H9 (cell line): ENCODE measurements around the gene ATP13A1. TPM values are rescaled to one million over a fixed set of nuclear protein-coding genes. Genes with fewer than 3 reads are reported as not detected.

Source experiments
- DNase-seq: peaks from one replicate; pipeline ENCODE4 v3.0.0-alpha.2; 2017
- H2AFZ ChIP-seq: one replicate; pipeline ENCODE4 v1.6.1; 2013; ENCODE audit warnings: mild to moderate bottlenecking, low read length, control low read depth, moderate library complexity
- H2AK5ac ChIP-seq: 2 replicates; pipeline ENCODE4 v1.6.1; 2013; ENCODE audit warnings: low read length, control low read depth, mixed read lengths; ENCODE audit not compliant: insufficient read length
- H2BK120ac ChIP-seq: one replicate; pipeline ENCODE4 v1.6.1; 2013; ENCODE audit warnings: low read depth, mild to moderate bottlenecking, low read length, control low read depth, inconsistent platforms; ENCODE audit not compliant: poor library complexity, severe bottlenecking
- H2BK12ac ChIP-seq: 2 replicates; pipeline ENCODE4 v1.6.1; 2013; ENCODE audit warnings: low read length, control low read depth, mixed read lengths, low read depth; ENCODE audit not compliant: insufficient read length
- H2BK15ac ChIP-seq: 2 replicates; pipeline ENCODE4 v1.6.1; 2013; ENCODE audit warnings: low read depth, low read length, control low read depth
- H2BK20ac ChIP-seq: one replicate; pipeline ENCODE4 v1.6.1; 2013; ENCODE audit warnings: low read depth, mild to moderate bottlenecking, low read length, control low read depth, inconsistent platforms; ENCODE audit not compliant: poor library complexity, severe bottlenecking
- H2BK5ac ChIP-seq: 2 replicates; pipeline ENCODE4 v1.6.1; 2013; ENCODE audit warnings: low read length, control low read depth, mixed read lengths; ENCODE audit not compliant: insufficient read length
- H3K14ac ChIP-seq: 2 replicates; pipeline ENCODE4 v1.6.1; 2013; ENCODE audit warnings: low read length, control low read depth; ENCODE audit not compliant: insufficient read depth
- H3K18ac ChIP-seq: 2 replicates; pipeline ENCODE4 v1.6.1; 2013; ENCODE audit warnings: low read depth, mild to moderate bottlenecking, mixed read lengths, low read length, control low read depth; ENCODE audit not compliant: insufficient read length
- H3K23ac ChIP-seq: 2 replicates; pipeline ENCODE4 v1.6.1; 2013; ENCODE audit warnings: low read length, control low read depth, mixed read lengths, low read depth; ENCODE audit not compliant: insufficient read length
- H3K23me2 ChIP-seq: 2 replicates; pipeline ENCODE4 v1.6.1; 2013; ENCODE audit warnings: low read depth, mild to moderate bottlenecking, mixed read lengths, low read length, control low read depth; ENCODE audit not compliant: insufficient read length, poor library complexity, severe bottlenecking
- H3K27ac ChIP-seq: 2 replicates; pipeline ENCODE4 v1.5.1; 2013; ENCODE audit warnings: low read length, control low read depth, mixed read lengths, low read depth; ENCODE audit not compliant: insufficient read length
- H3K27me3 ChIP-seq: 2 replicates; pipeline ENCODE4 v1.6.1; 2013; ENCODE audit warnings: low read length, control low read depth, inconsistent platforms; ENCODE audit not compliant: insufficient read depth
- H3K4ac ChIP-seq: 2 replicates; pipeline ENCODE4 v1.6.1; 2013; ENCODE audit warnings: low read depth, mild to moderate bottlenecking, control low read depth, inconsistent platforms, low read length, moderate library complexity
- H3K4me1 ChIP-seq: 2 replicates; pipeline ENCODE4 v1.6.1; 2013; ENCODE audit warnings: low read length, control low read depth, inconsistent platforms; ENCODE audit not compliant: insufficient read depth
- H3K4me2 ChIP-seq: 2 replicates; pipeline ENCODE4 v1.6.1; 2013; ENCODE audit warnings: low read length, control low read depth, mixed read lengths; ENCODE audit not compliant: insufficient read length, insufficient read depth
- H3K56ac ChIP-seq: 2 replicates; pipeline ENCODE4 v1.6.1; 2013; ENCODE audit warnings: low read depth, mild to moderate bottlenecking, mixed read lengths, low read length, control low read depth; ENCODE audit not compliant: insufficient read length
- H3K79me1 ChIP-seq: 2 replicates; pipeline ENCODE4 v1.6.1; 2013; ENCODE audit warnings: low read depth, mild to moderate bottlenecking, moderate library complexity, low read length, control low read depth, inconsistent platforms; ENCODE audit not compliant: insufficient read depth, poor library complexity, severe bottlenecking
- H3K79me2 ChIP-seq: 2 replicates; pipeline ENCODE4 v1.6.1; 2013; ENCODE audit warnings: low read length, control low read depth, inconsistent platforms; ENCODE audit not compliant: insufficient read depth
- H3K9ac ChIP-seq: 2 replicates; pipeline ENCODE4 v1.6.1; 2013; ENCODE audit warnings: low read length, control low read depth, mixed read lengths; ENCODE audit not compliant: insufficient read length; ENCODE audit errors: extremely low read depth
- H3K9me3 ChIP-seq: one replicate; pipeline ENCODE4 v1.6.1; 2013; ENCODE audit warnings: low read depth, low read length, inconsistent platforms; ENCODE audit not compliant: control insufficient read depth
- H3T11ph ChIP-seq: one replicate; pipeline ENCODE4 v1.6.1; 2013; ENCODE audit warnings: mild to moderate bottlenecking, low read length, control low read depth, inconsistent platforms
- H4K20me1 ChIP-seq: one replicate; pipeline ENCODE4 v1.6.1; 2013; ENCODE audit not compliant: control insufficient read depth, insufficient read length, insufficient read depth
- H4K5ac ChIP-seq: 2 replicates; pipeline ENCODE4 v1.6.1; 2013; ENCODE audit warnings: low read depth, mild to moderate bottlenecking, mixed read lengths, low read length, control low read depth; ENCODE audit not compliant: insufficient read length
- H4K8ac ChIP-seq: replicated peaks from 2 replicates; pipeline ENCODE4 v1.6.1; 2013; ENCODE audit warnings: low read length, control low read depth, mixed read lengths, low read depth; ENCODE audit not compliant: insufficient read length
- H4K91ac ChIP-seq: 2 replicates; pipeline ENCODE4 v1.6.1; 2013; ENCODE audit warnings: low read depth, mild to moderate bottlenecking, moderate library complexity, mixed read lengths, low read length, control low read depth; ENCODE audit not compliant: insufficient read length
- H3K27ac Mint-ChIP-seq, 3 experiments: 2 replicates in 2 of 3; 3 replicates in 1 of 3; pipeline ENCODE4 v1.8.0; 2020 to 2021; ENCODE audit warnings: mixed read lengths in 3 of 3, mild to moderate bottlenecking in 1 of 3, moderate library complexity in 1 of 3
- H3K27me3 Mint-ChIP-seq: 2 replicates; pipeline ENCODE4 v1.8.0; 2021; ENCODE audit warnings: low read depth, mild to moderate bottlenecking, moderate library complexity, mixed read lengths
- H3K36me3 Mint-ChIP-seq, 3 experiments: 2 replicates in 2 of 3; 3 replicates in 1 of 3; pipeline ENCODE4 v1.8.0; 2020 to 2021; ENCODE audit warnings: low read depth in 3 of 3, mixed read lengths in 3 of 3; ENCODE audit not compliant: insufficient read depth in 1 of 3
- H3K4me1 Mint-ChIP-seq, 2 experiments: 2 replicates each; pipeline ENCODE4 v1.8.0; 2020; ENCODE audit warnings: mixed read lengths in 2 of 2
- H3K4me3 Mint-ChIP-seq, 2 experiments: 2 replicates in 1 of 2; 3 replicates in 1 of 2; pipeline ENCODE4 v1.8.0; 2020 to 2021; ENCODE audit warnings: mild to moderate bottlenecking in 2 of 2, mixed read lengths in 2 of 2, moderate library complexity in 1 of 2
- H3K9me3 Mint-ChIP-seq, 2 experiments: 2 replicates in 1 of 2; 3 replicates in 1 of 2; pipeline ENCODE4 v1.8.0; 2020; ENCODE audit warnings: mild to moderate bottlenecking in 2 of 2, mixed read lengths in 2 of 2, moderate library complexity in 1 of 2
- CTCF ChIP-seq: fragments of 200-600 bp; sonication (generic); conservative IDR thresholded peaks from 3 replicates; pipeline ENCODE4 v1.8.0; 2021; ENCODE audit warnings: antibody characterized with exemption, mild to moderate bottlenecking
- WGBS: extraction: QIAGEN DNeasy Blood & Tissue Kit; methylation state at CpG from one replicate; pipeline ENCODE4 v1.1.7; 2013; ENCODE audit warnings: missing lambda C conversion rate, low lambda C conversion rate, mixed read lengths; ENCODE audit not compliant: insufficient read length; ENCODE audit errors: extremely low coverage; 5-methylcytosine and 5-hydroxymethylcytosine counted together
- total RNA-seq: library from RNA; stranded (reverse); gene quantifications from 2 replicates; pipeline ENCODE4 v1.2.1, GENCODE V29; 2021

Gene ATP13A1
- total RNA-seq, 1 experiment from 2014 or later: 67.8 TPM

DNA sequence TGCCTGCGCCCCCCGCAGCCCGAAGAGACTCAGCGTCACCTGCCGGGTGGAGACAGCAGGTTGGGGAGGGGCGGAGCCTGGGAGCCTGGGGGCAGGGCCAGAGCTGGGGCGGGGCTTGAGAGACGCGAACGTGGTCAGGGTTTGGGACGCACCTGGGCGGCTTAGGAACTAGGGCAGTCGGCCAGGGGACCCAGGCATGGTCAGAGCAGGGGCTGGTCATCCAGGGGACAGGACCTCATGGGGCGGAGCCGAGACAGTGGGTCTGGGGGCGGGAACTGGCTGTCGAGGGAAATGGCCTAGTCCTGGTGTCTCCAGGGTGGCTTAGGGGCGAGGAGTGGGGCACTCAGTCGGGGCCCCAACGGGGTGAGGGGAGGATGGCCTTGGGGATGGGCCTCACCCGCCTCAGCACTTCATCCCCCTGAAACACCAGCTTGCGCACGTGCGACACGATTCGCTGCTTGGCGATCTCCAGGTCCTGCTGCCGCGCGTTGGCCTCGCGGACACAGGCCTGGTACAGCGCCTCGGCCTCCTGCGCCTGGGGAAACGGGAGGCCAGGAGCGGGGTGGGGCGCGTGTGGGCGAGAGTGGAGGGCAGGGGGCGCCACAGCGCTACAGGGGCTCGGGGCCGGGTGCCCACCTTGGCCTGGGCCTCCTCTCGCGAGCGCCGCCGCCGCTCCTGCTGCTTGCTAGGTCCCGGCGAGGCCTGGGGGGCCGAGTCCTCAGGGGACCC, 25.8 kb downstream of the ATP13A1 start:
- WGBS: no CpG with 5 or more reads among the region's 53 CpGs
- Histone ChIP-seq H3T11ph (no peak overlapping the region), H2BK120ac (no peak overlapping the region), H3K23ac (no peak overlapping the region), H4K5ac (no peak overlapping the region), H4K91ac (no peak overlapping the region), H2BK20ac (no peak overlapping the region), H3K9ac (no peak overlapping the region), H2BK15ac (no peak overlapping the region), H3K18ac (no peak overlapping the region), H2BK12ac (no peak overlapping the region), H2BK5ac (no peak overlapping the region), H3K14ac (no peak overlapping the region), H3K4me1 (no peaks in the 10 kb centered on the region), H4K20me1 (no peaks in the 10 kb centered on the region), H3K4ac (no peak overlapping the region), H3K56ac (no peak overlapping the region), H3K23me2 (peaks cover 1% of the 10 kb centered on the region), H3K27me3 (no peaks in the 10 kb centered on the region), H2AFZ (no peak overlapping the region), H3K27ac (no peak overlapping the region), H3K9me3 (no peaks in the 10 kb centered on the region), H3K79me2 (no peaks in the 10 kb centered on the region), H3K4me2 (no peak overlapping the region), H3K79me1 (no peaks in the 10 kb centered on the region), H4K8ac (no peak overlapping the region), H2AK5ac (no peak overlapping the region)
- peak overlapping the region in 1 of 3 experiments; percentile 89; a peak in 2 of 7 replicates for H3K27ac Mint-ChIP-seq
- H3K4me3 Mint-ChIP-seq: no peak overlapping the region
- no peaks in the 10 kb centered on the region; a peak in 1 of 5 replicates for H3K9me3 Mint-ChIP-seq
- peaks cover 5 to 10% of the 10 kb centered on the region in 2 experiments for H3K4me1 Mint-ChIP-seq
- no peaks in the 10 kb centered on the region for H3K27me3 Mint-ChIP-seq
- TF ChIP-seq CTCF: peak; percentile 54
- DNase-seq: peak; percentile 92
- peaks cover 9 to 31% (median 29%) of the 10 kb centered on the region in 3 experiments; a peak in 6 of 7 replicates for H3K36me3 Mint-ChIP-seq
